Brain microvascular endothelial cell (primary cell): ENCODE results near the gene ATG4C.
A peak's percentile ranks its signal among the peaks of the same experiment; 100 is the strongest.
"Not testable (repeated sequence)": the region's sequence is repeated elsewhere in the genome, so short reads cannot be mapped to it uniquely, and the experiment has no call there.

ENCODE experiments used
- DNase-seq: peaks from one replicate; pipeline ENCODE4 v3.0.0-alpha.2; 2020
- H3K27ac ChIP-seq: fragments of 250-450 bp; sonication (Bioruptor Pico); 2 replicates; pipeline ENCODE4 v1.5.1; 2020; ENCODE audit warnings: mild to moderate bottlenecking, moderate library complexity
- H3K27me3 ChIP-seq: fragments of 250-450 bp; sonication (Bioruptor Pico); replicated peaks from 2 replicates; pipeline ENCODE4 v1.5.1; 2020; ENCODE audit warnings: mild to moderate bottlenecking
- H3K36me3 ChIP-seq: fragments of 250-450 bp; sonication (Bioruptor Pico); replicated peaks from 2 replicates; pipeline ENCODE4 v1.5.1; 2020; ENCODE audit warnings: mild to moderate bottlenecking
- H3K4me3 ChIP-seq: 2 replicates; pipeline ENCODE4 v1.5.1; 2011; ENCODE audit warnings: low read depth, mild to moderate bottlenecking, control low read depth, low read length, moderate library complexity
- CTCF ChIP-seq: IDR thresholded peaks from 2 replicates; pipeline ENCODE4 v1.5.1; 2011; ENCODE audit warnings: low read depth, mild to moderate bottlenecking, moderate library complexity, low read length, control low read depth, inconsistent platforms; ENCODE audit errors: missing control alignments
- in situ Hi-C: cut with HindIII; loops from 2 replicates; pipeline ENCODE4 v1.10.0; 2017; ENCODE audit warnings: low sequenced_read_pairs, low pct_ligation_motif_present

ATG4C gene

GRCh38 chr1:62781841-62782543 is 1.9 kb upstream of the ATG4C start:
- in situ Hi-C loops = no loop called here
- no peak for DNase-seq
- Histone ChIP-seq H3K27ac (no peak overlapping the region), H3K27me3 (no peaks in the 10 kb centered on the region), H3K4me3 (no peak overlapping the region), H3K36me3 (no peaks in the 10 kb centered on the region)
- no peak for TF ChIP-seq CTCF

- DNase-seq, H3K27me3 ChIP-seq, in situ Hi-C loops, H3K36me3 ChIP-seq, H3K27ac ChIP-seq, H3K4me3 ChIP-seq: not testable (repeated sequence)
Observed at GRCh38 chr1:62782544-62783212, 1.3 kb upstream of the ATG4C start.

GRCh38 chr1:62784509-62785365 is 805 bp downstream of the ATG4C start:
- no peak for TF ChIP-seq CTCF
- H3K4me3 ChIP-seq = peak overlapping the region; percentile 89
- no peak for DNase-seq
- no peaks in the 10 kb centered on the region for H3K27me3 ChIP-seq
- H3K36me3 ChIP-seq = no peaks in the 10 kb centered on the region
- in situ Hi-C loops = no loop called here
- peak overlapping the region; percentile 88 for H3K27ac ChIP-seq

- Histone ChIP-seq H3K27me3 (no peaks in the 10 kb centered on the region), H3K4me3 (no peak overlapping the region), H3K36me3 (no peaks in the 10 kb centered on the region), H3K27ac (no peak overlapping the region)
- in situ Hi-C loops = no loop called here
- TF ChIP-seq CTCF = no peak
- no peak for DNase-seq
Observed at GRCh38 chr1:62790716-62791115, 6.8 kb downstream of the ATG4C start.

- H3K27me3 ChIP-seq = no peaks in the 10 kb centered on the region
- in situ Hi-C loops = no loop called here
- DNase-seq = no peak
- no peak overlapping the region for H3K27ac ChIP-seq
- no peak overlapping the region for H3K4me3 ChIP-seq
- H3K36me3 ChIP-seq = no peaks in the 10 kb centered on the region
- TF ChIP-seq CTCF = no peak
Observed at GRCh38 chr1:62794053-62794452, 10.1 kb downstream of the ATG4C start.

GRCh38 chr1:62796221-62796620 is 12.3 kb downstream of the ATG4C start:
- H3K4me3 ChIP-seq = no peak overlapping the region
- in situ Hi-C loops = no loop called here
- DNase-seq = no peak
- H3K36me3 ChIP-seq = no peaks in the 10 kb centered on the region
- no peak overlapping the region for H3K27ac ChIP-seq
- H3K27me3 ChIP-seq = no peaks in the 10 kb centered on the region
- no peak for TF ChIP-seq CTCF
